Measurements from ENCODE around the gene STAU1.
A peak's percentile ranks its signal among the peaks of the same experiment; 100 is the strongest.
"Not testable (repeated sequence)": the region's sequence is repeated elsewhere in the genome, so short reads cannot be mapped to it uniquely, and the experiment has no call there.

STAU1 gene

GRCh38 chr20:49187851-49188641 lies at the start of gene STAU1:
TSS of gene STAU1 (minus strand) at chr20:49188334. CDS start at chr20:49166201, 22,133 bp downstream.
- DNase-seq = peak; percentile 94 to 95

GRCh38 chr20:49237531-49237930 lies 49.4 kb upstream of the STAU1 start:
- DNase-seq = no peak

- DNase-seq = no peak
Measured at GRCh38 chr20:49236301-49236700, 48.2 kb upstream of the STAU1 start.

GRCh38 chr20:49234831-49235230 lies 46.7 kb upstream of the STAU1 start:
- no peak for DNase-seq

- DNase-seq = no peak
Measured at GRCh38 chr20:49233226-49233625, 45.1 kb upstream of the STAU1 start.

GRCh38 chr20:49231471-49231870 lies 43.3 kb upstream of the STAU1 start:
- no peak for DNase-seq

- peak in 1 of 2 donors; percentile 45 for DNase-seq
Measured at GRCh38 chr20:49230561-49231133, 42.5 kb upstream of the STAU1 start.

- DNase-seq = no peak
Measured at GRCh38 chr20:49230021-49230420, 41.9 kb upstream of the STAU1 start.

- no peak for DNase-seq
Measured at GRCh38 chr20:49229381-49229780, 41.2 kb upstream of the STAU1 start.

GRCh38 chr20:49228676-49229075 lies 40.5 kb upstream of the STAU1 start:
- no peak for DNase-seq

GRCh38 chr20:49225896-49226295 lies 37.8 kb upstream of the STAU1 start:
- DNase-seq = no peak

GRCh38 chr20:49219924-49220831 lies 32.0 kb upstream of the STAU1 start:
- DNase-seq = no peak

GRCh38 chr20:49219091-49219923 lies 31.2 kb upstream of the STAU1 start, which contains the start of gene DDX27:
TSS of gene DDX27 (plus strand) at chr20:49219416. CDS start at chr20:49219449, 33 bp downstream.
- peak; percentile 98 for DNase-seq

- not testable (repeated sequence) for DNase-seq
Measured at GRCh38 chr20:49218739-49219090, 30.6 kb upstream of the STAU1 start.

GRCh38 chr20:49216991-49217578 lies 29.0 kb upstream of the STAU1 start:
- DNase-seq = peak; percentile 88 to 90

- DNase-seq = no peak
Measured at GRCh38 chr20:49215232-49215631, 27.1 kb upstream of the STAU1 start.

- DNase-seq = no peak
Measured at GRCh38 chr20:49214571-49214970, 26.4 kb upstream of the STAU1 start.

- DNase-seq = no peak
Measured at GRCh38 chr20:49210757-49211110, 22.6 kb upstream of the STAU1 start.

- no peak for DNase-seq
Measured at GRCh38 chr20:49210101-49210756, 22.1 kb upstream of the STAU1 start.

- no peak for DNase-seq
Measured at GRCh38 chr20:49207076-49207475, 18.9 kb upstream of the STAU1 start.

- DNase-seq = no peak
Measured at GRCh38 chr20:49203746-49204145, 15.6 kb upstream of the STAU1 start.

GRCh38 chr20:49203011-49203410 lies 14.9 kb upstream of the STAU1 start:
- no peak for DNase-seq
